Bronchial epithelial cell (primary cell): Measurements from ENCODE around the gene TSC2. TPM values are rescaled to one million over a fixed set of nuclear protein-coding genes. Genes with fewer than 3 reads are reported as not detected.

ENCODE experiments used
- DNase-seq: peaks from one replicate; pipeline ENCODE4 v3.0.0-alpha.2; 2010; ENCODE audit warnings: low read depth
- FAIRE-seq: peaks from 2 replicates; lab custom pipeline; 2011; peaks lifted over from hg19 to GRCh38; lab: Jason Lieb, UNC
- H3K27me3 ChIP-seq: 2 replicates; pipeline ENCODE4 v1.5.1; 2011; ENCODE audit warnings: low read length; ENCODE audit not compliant: control insufficient read depth, insufficient read depth
- H3K36me3 ChIP-seq: 2 replicates; pipeline ENCODE4 v1.5.1; 2011; ENCODE audit warnings: low read length; ENCODE audit not compliant: control insufficient read depth, insufficient read depth
- H3K4me3 ChIP-seq: 2 replicates; pipeline ENCODE4 v1.5.1; 2011; ENCODE audit warnings: mild to moderate bottlenecking, low read depth, low read length, control low read depth
- CTCF ChIP-seq: IDR thresholded peaks from 2 replicates; pipeline ENCODE4 v1.5.1; 2011; ENCODE audit warnings: mild to moderate bottlenecking, moderate library complexity, low read length, control low read depth, inconsistent platforms; ENCODE audit not compliant: insufficient read depth, severe bottlenecking
- total RNA-seq: library from RNA; depleted of rRNA; stranded (reverse); fragments of >200 nt; gene quantifications from 2 replicates; pipeline ENCODE4 v1.2.1, GENCODE V29; 2014

The TSC2 gene
- total RNA-seq, 1 donor from 2014 or later = 25.0 TPM

DNA sequence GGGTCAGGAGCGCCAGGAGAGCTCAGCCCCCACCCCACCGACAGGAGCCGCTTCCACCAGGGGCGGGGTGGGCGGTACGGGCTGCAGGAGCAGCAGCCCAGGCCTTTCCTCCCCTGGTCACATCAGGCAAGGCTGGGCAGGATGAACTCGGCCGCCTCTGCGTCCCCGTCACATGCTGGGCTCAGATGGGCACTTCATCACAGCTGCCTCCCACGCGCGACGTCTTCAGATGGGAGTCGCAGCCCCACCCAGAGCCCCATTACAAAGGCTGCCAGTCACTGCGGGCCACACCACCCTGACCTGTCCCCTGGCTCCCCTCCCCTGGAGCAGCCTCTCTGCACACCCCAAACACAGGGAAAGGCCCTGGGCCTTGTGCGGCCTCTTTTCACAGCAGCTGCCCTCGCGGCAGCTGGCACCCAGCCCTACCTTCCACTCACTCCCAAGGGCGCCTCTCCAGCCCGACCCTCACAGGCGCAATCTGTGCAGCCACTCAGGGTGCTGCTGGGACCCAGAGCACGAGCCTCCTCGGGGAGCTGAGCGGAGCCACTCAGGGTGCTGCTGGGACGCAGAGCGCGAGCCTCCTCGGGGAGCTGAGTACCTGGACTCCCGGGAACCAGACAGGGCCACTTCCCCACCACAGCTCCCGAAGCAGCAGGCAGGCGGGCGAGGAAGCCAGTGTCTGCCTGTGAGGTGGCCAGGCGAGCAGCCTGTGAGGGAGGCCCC is 42.8 kb upstream of the TSC2 start:
- TF ChIP-seq CTCF = no peak
- FAIRE-seq = no peak
- Histone ChIP-seq H3K27me3 (no peaks in the 10 kb centered on the region), H3K4me3 (no peak overlapping the region), H3K36me3 (peaks cover 51% of the 10 kb centered on the region)
- DNase-seq = no peak

DNA sequence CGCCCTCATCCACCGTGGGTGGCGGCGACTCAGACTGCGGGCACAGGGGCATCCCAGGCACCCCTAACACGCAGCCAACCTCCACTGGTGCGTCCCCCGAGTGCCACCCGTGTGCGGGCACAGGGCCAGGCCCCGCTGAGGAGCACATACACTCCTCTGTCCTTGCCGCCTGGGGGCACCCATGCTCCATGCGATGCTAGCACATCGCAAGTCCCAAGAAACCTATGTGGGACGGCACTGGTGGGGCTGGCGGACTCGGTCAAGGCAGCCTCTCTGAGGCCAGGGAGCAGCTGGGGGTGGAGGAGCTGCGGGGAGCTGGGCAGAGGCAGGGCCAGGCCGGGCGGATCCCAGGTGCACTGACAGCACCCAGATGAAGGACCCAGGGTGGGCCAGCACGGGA is 42.1 kb upstream of the TSC2 start:
- Histone ChIP-seq H3K4me3 (no peak overlapping the region), H3K27me3 (no peaks in the 10 kb centered on the region), H3K36me3 (peaks cover 49% of the 10 kb centered on the region)
- FAIRE-seq (no peak), DNase-seq (no peak)
- no peak for TF ChIP-seq CTCF

GRCh38 chr16:2006317-2006716 is 41.5 kb upstream of the TSC2 start:
- no peak for FAIRE-seq
- H3K27me3 ChIP-seq = no peaks in the 10 kb centered on the region
- peaks cover 46% of the 10 kb centered on the region for H3K36me3 ChIP-seq
- no peak overlapping the region for H3K4me3 ChIP-seq
- no peak for TF ChIP-seq CTCF
- no peak for DNase-seq

- FAIRE-seq (no peak), DNase-seq (no peak)
- H3K4me3 ChIP-seq = peak overlapping the region; percentile 59
- peaks cover 37% of the 10 kb centered on the region for H3K36me3 ChIP-seq
- no peak for TF ChIP-seq CTCF
- H3K27me3 ChIP-seq = no peaks in the 10 kb centered on the region
Observed at GRCh38 chr16:2007081-2007836, 40.5 kb upstream of the TSC2 start.

DNA sequence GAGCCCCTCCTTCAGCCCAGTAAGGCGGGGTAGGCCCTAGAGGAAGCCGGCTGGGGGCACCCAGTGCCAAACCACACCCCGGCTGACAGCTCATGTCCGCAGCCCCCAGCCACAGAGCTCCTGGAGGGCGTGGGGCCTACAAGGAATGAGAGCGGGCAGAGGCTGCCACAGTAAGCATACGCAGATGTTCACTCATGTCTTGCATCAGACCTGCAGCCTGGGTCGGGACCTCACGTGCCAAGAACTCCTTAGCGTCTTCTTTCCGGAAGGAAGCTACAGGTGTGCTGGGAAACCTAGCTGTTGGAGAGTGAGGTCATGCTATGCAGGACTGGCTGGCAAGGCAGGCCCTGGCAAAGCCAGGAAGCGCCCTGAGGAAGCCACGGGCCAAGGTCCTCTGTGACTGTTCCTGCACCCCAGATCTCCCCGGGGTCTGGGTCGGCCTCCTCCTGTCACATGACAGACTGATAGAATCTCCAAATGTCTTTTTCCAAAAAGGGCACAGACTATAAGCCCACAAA is 39.7 kb upstream of the TSC2 start:
- no peaks in the 10 kb centered on the region for H3K27me3 ChIP-seq
- H3K36me3 ChIP-seq = peaks cover 29% of the 10 kb centered on the region
- peak; percentile 87 for FAIRE-seq
- H3K4me3 ChIP-seq = peak overlapping the region; percentile 59
- no peak for TF ChIP-seq CTCF
- peak; percentile 86 for DNase-seq
